Effector memory CD8-positive, alpha-beta T cell (primary cell): Measurements from ENCODE around the gene TET3.
"Not testable (repeated sequence)": the region's sequence is repeated elsewhere in the genome, so short reads cannot be mapped to it uniquely, and the experiment has no call there.

ENCODE experiments used
- ATAC-seq: fragments of 150-1000 bp; cut with Tn5 transposase; replicated peaks from 2 replicates; pipeline ENCODE4 v1.10.0; 2021; ENCODE audit warnings: mild to moderate bottlenecking, moderate library complexity
- DNase-seq, 3 experiments: peaks; one replicate each; pipeline ENCODE4 v3.0.0; 2021
- H3K27ac Mint-ChIP-seq, 2 donors: one replicate each; pipeline ENCODE4 v1.8.0; 2022; ENCODE audit warnings: mild to moderate bottlenecking in 2 of 2, mixed read lengths in 2 of 2, moderate library complexity in 2 of 2
- H3K27me3 Mint-ChIP-seq, 2 donors: one replicate each; pipeline ENCODE4 v1.8.0; 2022; ENCODE audit warnings: mixed read lengths in 2 of 2
- H3K36me3 Mint-ChIP-seq: one replicate; pipeline ENCODE4 v1.8.0; 2022; ENCODE audit warnings: mild to moderate bottlenecking, moderate library complexity, mixed read lengths; ENCODE audit not compliant: insufficient read depth
- H3K4me1 Mint-ChIP-seq, 2 donors: one replicate each; pipeline ENCODE4 v1.8.0; 2022; ENCODE audit warnings: low read depth in 2 of 2, mixed read lengths in 2 of 2
- H3K4me3 Mint-ChIP-seq, 2 donors: one replicate each; pipeline ENCODE4 v1.8.0; 2022; ENCODE audit warnings: mild to moderate bottlenecking in 2 of 2, mixed read lengths in 2 of 2, moderate library complexity in 2 of 2
- H3K9me3 Mint-ChIP-seq, 2 donors: one replicate each; pipeline ENCODE4 v1.8.0; 2022; ENCODE audit warnings: mixed read lengths in 2 of 2
- total RNA-seq, 9 experiments: gene quantifications; one replicate each; lab custom pipeline; 2026; lab: John Stamatoyannopoulos, UW

TET3 gene
- 48.9 to 92.8 (median 67.4) reads per million in 9 experiments for total RNA-seq

- DNase-seq (peak in 2 of 3 experiments; percentile 67 to 71), ATAC-seq (peak; percentile 74)
- peaks cover 0 to 12% of the 10 kb centered on the region in 2 donors for H3K27me3 Mint-ChIP-seq
- no peaks in the 10 kb centered on the region for H3K9me3 Mint-ChIP-seq
- peaks cover 27% of the 10 kb centered on the region for H3K36me3 Mint-ChIP-seq
- H3K4me3 Mint-ChIP-seq: peak within 1 kb of the TSS; percentile 88 to 91
- peak within 1 kb of the TSS; percentile 89 to 91 for H3K27ac Mint-ChIP-seq
- H3K4me1 Mint-ChIP-seq: peaks cover 52 to 61% of the 10 kb centered on the region in 2 donors
Observed at GRCh38 chr2:73984203-73984921, at the start of gene TET3. Gene TET3, plus strand, starts transcription at chr2:73984910. Its CDS starts 1,494 bp downstream, at chr2:73986404.

GRCh38 chr2:73935641-73936040 is 49.1 kb upstream of the TET3 start:
- Mint-ChIP-seq H3K27me3 (no peaks in the 10 kb centered on the region), H3K4me1 (peaks cover 49 to 69% of the 10 kb centered on the region in 2 donors), H3K36me3 (peaks cover 21% of the 10 kb centered on the region)

DNA sequence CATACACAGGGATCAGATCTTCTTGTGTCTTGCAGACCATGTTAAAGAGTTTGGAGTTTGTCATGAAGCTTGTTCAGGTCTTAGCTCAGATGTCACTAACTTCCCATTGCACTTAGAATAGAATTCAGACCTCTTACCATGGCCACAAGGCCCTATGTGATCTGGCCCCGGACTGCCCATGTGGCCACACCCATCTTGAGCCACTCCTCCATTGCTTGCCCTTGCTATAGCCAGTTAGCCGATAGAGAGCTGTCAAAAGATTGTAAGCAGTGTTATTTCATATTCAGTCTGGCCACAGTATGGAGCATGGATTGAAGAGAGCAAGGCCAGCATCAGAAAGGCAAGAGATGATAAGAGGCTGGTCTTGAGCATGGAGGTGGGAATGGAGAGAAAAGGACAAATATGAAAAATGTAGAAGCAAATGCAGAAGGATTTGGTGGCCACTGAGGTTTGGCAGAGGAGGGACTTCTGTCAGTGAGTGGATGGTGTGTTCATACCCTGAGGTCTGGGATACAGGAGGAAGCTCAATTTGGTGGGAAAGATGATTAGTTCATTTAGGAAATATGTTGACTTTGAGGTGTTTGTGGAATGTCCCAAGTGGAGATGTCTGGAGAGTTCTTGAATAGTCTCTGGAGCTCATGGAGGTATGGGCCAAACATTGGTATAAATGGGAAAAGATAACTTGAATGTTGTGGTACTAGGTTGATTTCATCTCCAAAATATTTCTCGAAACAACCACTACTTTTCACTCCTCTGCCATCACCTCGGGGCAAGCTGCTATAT is 47.4 kb upstream of the TET3 start:
- Mint-ChIP-seq H3K4me1 (peaks cover 39 to 68% of the 10 kb centered on the region in 2 donors), H3K9me3 (no peaks in the 10 kb centered on the region), H3K27ac (peak overlapping the region; percentile 62 to 83), H3K27me3 (no peaks in the 10 kb centered on the region), H3K36me3 (peaks cover 30% of the 10 kb centered on the region), H3K4me3 (no peak overlapping the region)
- ATAC-seq (no peak), DNase-seq (no peak)

More at GRCh38 chr2:73935641-73936040, 49.1 kb upstream of the TET3 start:
- Mint-ChIP-seq H3K4me3 (no peak overlapping the region), H3K27ac (peak overlapping the region; percentile 62 to 83), H3K9me3 (no peaks in the 10 kb centered on the region)
- DNase-seq (no peak), ATAC-seq (no peak)

GRCh38 chr2:73937899-73938298 is 46.8 kb upstream of the TET3 start:
- DNase-seq (no peak), ATAC-seq (no peak)
- Mint-ChIP-seq H3K27me3 (no peaks in the 10 kb centered on the region), H3K36me3 (peaks cover 34% of the 10 kb centered on the region), H3K27ac (peak overlapping the region; percentile 1 to 10), H3K4me3 (no peak overlapping the region), H3K4me1 (peaks cover 39 to 72% of the 10 kb centered on the region in 2 donors), H3K9me3 (no peaks in the 10 kb centered on the region)

DNA sequence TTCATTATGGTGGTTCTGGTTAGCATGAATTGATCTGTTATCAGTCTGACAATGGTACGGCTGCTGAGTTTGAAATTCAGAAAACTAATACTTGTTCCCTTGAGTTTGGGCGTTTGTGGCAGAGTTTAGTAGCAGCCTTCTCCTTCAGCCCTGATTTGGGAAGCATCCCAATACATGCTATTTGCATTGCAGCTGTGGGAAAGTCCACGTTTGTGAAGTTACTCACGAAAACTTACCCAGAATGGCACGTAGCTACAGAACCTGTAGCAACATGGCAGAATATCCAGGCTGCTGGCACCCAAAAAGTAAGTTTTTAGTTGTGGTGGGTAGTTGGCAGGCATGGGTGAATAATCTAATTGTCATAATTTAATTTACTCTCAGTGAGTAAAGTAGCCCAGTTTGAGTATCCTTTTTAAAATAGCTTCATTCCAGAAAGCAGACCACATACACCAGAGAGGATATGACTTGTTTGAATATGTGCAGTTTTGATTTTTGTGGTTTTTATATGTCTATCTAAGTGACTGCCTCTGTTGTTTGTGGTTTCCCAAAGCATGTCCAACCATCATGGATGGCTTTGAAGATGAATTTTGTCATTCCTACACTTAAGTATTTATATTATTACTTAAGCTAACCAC is 45.9 kb upstream of the TET3 start:
- H3K27me3 Mint-ChIP-seq: no peaks in the 10 kb centered on the region
- no peak overlapping the region for H3K4me3 Mint-ChIP-seq
- no peak overlapping the region for H3K27ac Mint-ChIP-seq
- DNase-seq (no peak), ATAC-seq (peak; percentile 65)
- H3K9me3 Mint-ChIP-seq: no peaks in the 10 kb centered on the region
- H3K36me3 Mint-ChIP-seq: peaks cover 37% of the 10 kb centered on the region
- H3K4me1 Mint-ChIP-seq: peaks cover 37 to 71% of the 10 kb centered on the region in 2 donors

DNA sequence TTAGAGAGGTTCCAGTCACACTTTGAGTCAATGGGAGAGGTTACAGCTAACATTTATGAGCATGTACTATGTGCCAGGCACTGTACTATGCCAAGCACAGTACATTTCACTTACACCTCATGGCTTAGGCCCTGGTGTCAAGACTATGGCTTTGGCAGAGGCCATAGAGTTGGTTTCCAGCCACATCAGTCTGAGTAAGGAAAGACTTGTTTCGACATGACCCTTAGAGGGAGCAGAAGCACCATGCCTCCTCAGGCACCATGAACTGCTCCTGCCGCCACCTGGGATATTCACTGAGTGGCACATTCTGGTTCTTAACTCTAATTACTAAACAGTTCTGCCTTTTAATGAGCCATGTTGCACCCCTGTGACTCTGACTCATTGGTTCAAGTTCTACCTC is 45.3 kb upstream of the TET3 start:
- no peak for DNase-seq
- H3K4me3 Mint-ChIP-seq: no peak overlapping the region
- H3K27ac Mint-ChIP-seq: peak overlapping the region in 1 of 2 donors; percentile 23
- H3K27me3 Mint-ChIP-seq: no peaks in the 10 kb centered on the region
- H3K9me3 Mint-ChIP-seq: no peaks in the 10 kb centered on the region
- peaks cover 38% of the 10 kb centered on the region for H3K36me3 Mint-ChIP-seq
- peaks cover 38 to 74% of the 10 kb centered on the region in 2 donors for H3K4me1 Mint-ChIP-seq
- ATAC-seq: peak; percentile 32

DNA sequence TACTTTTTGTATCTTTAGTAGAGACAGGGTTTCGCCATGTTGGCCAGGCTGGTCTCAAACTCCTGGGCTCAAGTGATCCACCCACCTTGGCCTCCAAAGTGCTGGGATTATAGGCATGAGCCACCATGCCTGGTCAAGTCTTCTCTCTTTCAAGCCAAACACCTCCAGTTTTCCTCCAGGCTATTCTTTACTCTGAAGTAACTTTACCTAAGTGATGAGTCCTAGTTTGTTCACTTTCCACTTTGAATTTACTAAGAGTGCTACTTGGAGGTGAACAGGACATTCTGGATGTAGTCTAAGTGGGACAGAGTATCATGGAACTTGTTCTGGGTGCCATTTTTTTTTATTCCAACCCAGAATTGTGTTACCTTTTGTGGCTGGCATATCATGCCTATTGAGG is 44.6 kb upstream of the TET3 start:
- not testable (repeated sequence) for ATAC-seq, H3K9me3 Mint-ChIP-seq, DNase-seq, H3K27me3 Mint-ChIP-seq
- H3K4me1 Mint-ChIP-seq: peaks cover 43 to 79% of the 10 kb centered on the region in 2 donors
- H3K36me3 Mint-ChIP-seq: peaks cover 40% of the 10 kb centered on the region
- peak overlapping the region in 1 of 2 donors; percentile 9 for H3K4me3 Mint-ChIP-seq
- H3K27ac Mint-ChIP-seq: peak overlapping the region in 1 of 2 donors; percentile 23

DNA sequence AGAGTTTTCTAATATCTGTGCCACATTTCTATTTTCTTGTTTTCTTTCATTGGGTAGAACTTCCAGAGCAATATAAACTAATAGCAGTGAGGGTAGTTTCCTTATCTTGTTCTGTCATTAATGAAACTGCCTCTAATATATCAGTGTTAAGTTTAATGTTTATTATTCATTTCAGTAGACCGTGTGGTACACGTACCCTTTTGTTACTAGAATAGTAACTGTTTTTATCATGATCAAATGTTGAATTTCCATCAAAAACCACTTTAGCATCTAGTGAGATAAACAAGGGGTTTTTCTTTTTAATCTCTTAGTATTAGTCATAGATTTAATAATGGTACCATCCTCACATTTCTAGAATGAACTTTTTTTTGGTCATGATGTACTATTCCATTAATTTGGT is 42.0 kb upstream of the TET3 start:
- Mint-ChIP-seq H3K27ac (peak overlapping the region; percentile 59 to 82), H3K27me3 (no peaks in the 10 kb centered on the region), H3K4me3 (no peak overlapping the region), H3K4me1 (peaks cover 28 to 71% of the 10 kb centered on the region in 2 donors), H3K36me3 (peaks cover 55% of the 10 kb centered on the region), H3K9me3 (no peaks in the 10 kb centered on the region)
- ATAC-seq (no peak), DNase-seq (no peak)

DNA sequence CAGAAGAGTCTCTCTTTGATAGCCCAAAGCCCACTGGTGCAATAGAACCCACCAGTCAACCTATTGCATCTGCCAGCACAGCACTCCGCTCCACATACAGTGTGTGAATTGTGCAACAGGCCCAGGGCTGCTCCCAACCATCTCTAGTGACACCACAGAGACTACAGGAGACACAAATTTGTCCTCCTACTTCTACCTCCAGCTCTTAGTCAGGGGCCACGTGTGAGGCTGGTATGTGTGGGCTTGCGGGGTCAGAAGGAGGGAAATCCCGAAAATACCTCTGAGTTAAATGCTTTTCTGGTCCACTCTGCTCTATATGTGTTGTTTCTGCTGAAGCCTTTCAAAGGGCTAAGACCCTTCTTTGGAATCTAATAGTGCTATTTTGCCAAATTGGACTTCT is 40.0 kb upstream of the TET3 start:
- H3K9me3 Mint-ChIP-seq: no peaks in the 10 kb centered on the region
- DNase-seq (no peak), ATAC-seq (no peak)
- H3K27me3 Mint-ChIP-seq: no peaks in the 10 kb centered on the region
- H3K27ac Mint-ChIP-seq: peak overlapping the region in 1 of 2 donors; percentile 71
- peaks cover 21 to 62% of the 10 kb centered on the region in 2 donors for H3K4me1 Mint-ChIP-seq
- H3K4me3 Mint-ChIP-seq: no peak overlapping the region
- peaks cover 60% of the 10 kb centered on the region for H3K36me3 Mint-ChIP-seq

DNA sequence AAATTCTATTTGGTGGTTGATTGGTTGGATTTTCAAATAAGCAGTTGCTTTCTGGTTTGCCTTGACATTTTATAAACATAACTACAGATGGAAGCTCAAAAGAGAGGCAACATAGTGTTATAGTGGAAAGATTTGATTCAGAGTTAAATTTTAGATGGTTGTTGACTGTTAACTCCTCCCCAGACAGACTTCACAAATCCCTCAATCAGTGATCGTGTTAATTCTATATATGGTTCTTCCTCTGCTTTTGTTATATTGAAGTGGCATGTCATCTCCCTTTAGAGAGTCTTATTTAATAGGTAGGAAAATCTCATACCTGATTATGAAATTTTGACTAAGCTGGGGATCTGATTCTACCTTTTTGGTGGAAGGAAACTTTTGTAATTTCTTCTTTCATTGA is 38.5 kb upstream of the TET3 start:
- DNase-seq (no peak), ATAC-seq (no peak)
- H3K27ac Mint-ChIP-seq: peak overlapping the region; percentile 58 to 67

DNA sequence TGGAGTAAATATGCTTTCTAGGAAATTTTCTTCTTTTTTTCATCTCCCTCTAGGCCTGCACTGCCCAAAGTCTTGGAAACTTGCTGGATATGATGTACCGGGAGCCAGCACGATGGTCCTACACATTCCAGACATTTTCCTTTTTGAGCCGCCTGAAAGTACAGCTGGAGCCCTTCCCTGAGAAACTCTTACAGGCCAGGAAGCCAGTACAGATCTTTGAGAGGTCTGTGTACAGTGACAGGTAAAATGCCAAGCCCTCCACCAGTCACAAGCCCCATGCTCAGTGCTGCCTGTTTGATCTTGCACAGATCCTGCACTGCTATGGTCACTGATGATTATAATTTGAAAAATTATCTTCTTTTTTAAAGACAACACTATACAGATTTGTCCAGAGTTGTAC is 38.0 kb upstream of the TET3 start:
- Mint-ChIP-seq H3K9me3 (no peaks in the 10 kb centered on the region), H3K27me3 (no peaks in the 10 kb centered on the region), H3K4me1 (peaks cover 15 to 42% of the 10 kb centered on the region in 2 donors), H3K36me3 (peaks cover 54% of the 10 kb centered on the region), H3K4me3 (no peak overlapping the region), H3K27ac (peak overlapping the region; percentile 58 to 67)
- DNase-seq (no peak), ATAC-seq (no peak)

More for the DNA sequence above, 38.5 kb upstream of the TET3 start:
- no peaks in the 10 kb centered on the region for H3K9me3 Mint-ChIP-seq
- H3K4me1 Mint-ChIP-seq: peaks cover 15 to 47% of the 10 kb centered on the region in 2 donors
- H3K4me3 Mint-ChIP-seq: no peak overlapping the region
- no peaks in the 10 kb centered on the region for H3K27me3 Mint-ChIP-seq
- H3K36me3 Mint-ChIP-seq: peaks cover 52% of the 10 kb centered on the region

DNA sequence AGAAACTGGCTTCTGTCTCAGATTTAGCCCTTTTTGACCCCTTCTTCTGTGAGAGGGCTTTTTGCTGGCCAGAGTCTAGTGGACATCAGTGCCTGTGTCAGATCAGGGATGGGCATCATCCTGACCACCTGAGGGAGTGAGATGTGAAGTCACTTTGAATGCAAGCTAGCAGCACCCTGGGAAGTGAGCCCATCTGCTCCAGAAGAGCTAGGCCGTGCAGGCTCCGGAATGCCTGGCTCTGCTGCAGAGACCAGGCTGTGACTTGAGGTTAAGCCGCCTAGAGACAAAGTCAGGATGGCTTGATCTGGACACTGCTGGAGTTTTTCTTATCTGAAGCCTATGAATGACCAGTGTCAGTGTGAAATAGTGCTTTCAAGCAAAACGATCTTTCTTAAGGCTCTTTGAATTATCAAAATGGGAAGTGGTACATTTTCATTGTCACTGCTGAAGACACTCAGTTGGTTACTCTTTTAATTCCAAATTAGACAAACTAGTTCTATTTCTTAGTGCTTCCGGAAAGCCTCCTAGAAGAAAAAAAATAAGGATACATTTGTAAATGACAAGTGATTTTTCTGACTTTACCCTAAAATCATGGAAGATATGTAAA is 37.2 kb upstream of the TET3 start:
- no peak for DNase-seq
- ATAC-seq: no peak
- H3K4me3 Mint-ChIP-seq: no peak overlapping the region
- peaks cover 17 to 39% of the 10 kb centered on the region in 2 donors for H3K4me1 Mint-ChIP-seq
- peaks cover 57% of the 10 kb centered on the region for H3K36me3 Mint-ChIP-seq
- no peak overlapping the region for H3K27ac Mint-ChIP-seq
- no peaks in the 10 kb centered on the region for H3K9me3 Mint-ChIP-seq
- no peaks in the 10 kb centered on the region for H3K27me3 Mint-ChIP-seq

DNA sequence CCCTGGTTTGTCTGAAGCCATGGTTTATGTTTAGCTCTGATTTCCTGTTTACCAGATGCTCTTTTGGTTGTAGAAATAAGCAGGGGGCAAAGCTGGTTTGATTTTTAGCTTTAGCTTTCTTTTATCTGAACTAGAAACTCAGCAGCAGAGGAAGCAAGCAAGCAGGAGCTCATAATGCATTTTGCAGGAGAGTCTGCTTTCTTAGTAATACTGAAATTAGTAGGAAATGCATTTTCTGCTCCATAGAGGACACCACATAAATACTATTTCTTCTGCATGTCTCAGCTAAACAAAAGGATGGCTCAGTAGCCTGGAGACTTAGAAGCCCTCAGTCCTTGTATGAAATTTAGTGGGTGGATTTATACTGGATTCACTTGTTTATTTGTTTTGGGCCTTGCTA is 34.9 kb upstream of the TET3 start:
- no peak for DNase-seq
- no peak overlapping the region for H3K4me3 Mint-ChIP-seq
- peak overlapping the region in 1 of 2 donors; percentile 12 for H3K27ac Mint-ChIP-seq
- peaks cover 10 to 29% of the 10 kb centered on the region in 2 donors for H3K4me1 Mint-ChIP-seq
- H3K27me3 Mint-ChIP-seq: no peaks in the 10 kb centered on the region
- H3K9me3 Mint-ChIP-seq: no peaks in the 10 kb centered on the region
- peaks cover 54% of the 10 kb centered on the region for H3K36me3 Mint-ChIP-seq
- no peak for ATAC-seq
